DND-41 (cell line): ENCODE results near the gene DAB1.

ENCODE experiments used
- ATAC-seq: fragments of 200-7000 bp; cut with Tn5 transposase; 3 replicates; pipeline ENCODE4 v1.9.1; 2021; ENCODE audit warnings: low read depth; ENCODE audit not compliant: insufficient read depth
- DNase-seq: peaks from one replicate; pipeline ENCODE4 v3.0.0-alpha.2; 2020
- H2AFZ ChIP-seq: 2 replicates; pipeline ENCODE4 v1.6.0; 2012; ENCODE audit warnings: low read depth, low read length
- H3K27ac ChIP-seq: 2 replicates; pipeline ENCODE4 v1.5.1; 2012; ENCODE audit warnings: low read length, inconsistent platforms
- H3K27me3 ChIP-seq: fragments of 200-600 bp; sonication (generic); 2 replicates; pipeline ENCODE4 v1.6.0; 2012; ENCODE audit warnings: low read length, mild to moderate bottlenecking, inconsistent platforms; ENCODE audit not compliant: insufficient read depth, poor library complexity
- H3K36me3 ChIP-seq: 2 replicates; pipeline ENCODE4 v1.5.1; 2012; ENCODE audit warnings: low read length, inconsistent platforms; ENCODE audit not compliant: insufficient read depth
- H3K4me1 ChIP-seq: 2 replicates; pipeline ENCODE4 v1.5.1; 2012; ENCODE audit warnings: mild to moderate bottlenecking, low read length; ENCODE audit not compliant: insufficient read depth
- H3K4me2 ChIP-seq: 2 replicates; pipeline ENCODE4 v1.6.0; 2012; ENCODE audit warnings: mild to moderate bottlenecking, moderate library complexity, low read length, inconsistent platforms; ENCODE audit not compliant: insufficient read depth
- H3K4me3 ChIP-seq, 2 experiments: fragments of 200-600 bp in 1 of 2; shearing (Covaris generic) in 1 of 2; 2 replicates each; pipeline ENCODE4 v1.5.1; 2012 to 2016; ENCODE audit warnings: inconsistent platforms in 2 of 2, low read length in 2 of 2, mild to moderate bottlenecking in 2 of 2, low read depth in 1 of 2, moderate library complexity in 1 of 2
- H3K79me2 ChIP-seq: 2 replicates; pipeline ENCODE4 v1.6.0; 2012; ENCODE audit warnings: low read length, inconsistent platforms; ENCODE audit not compliant: insufficient read depth
- H3K9ac ChIP-seq: 2 replicates; pipeline ENCODE4 v1.6.0; 2012; ENCODE audit warnings: low read depth, mild to moderate bottlenecking, inconsistent platforms, low read length, moderate library complexity
- H3K9me3 ChIP-seq: 2 replicates; pipeline ENCODE4 v1.5.1; 2012; ENCODE audit warnings: low read length, moderate library complexity, mild to moderate bottlenecking, inconsistent platforms; ENCODE audit not compliant: insufficient read depth, severe bottlenecking
- H4K20me1 ChIP-seq: 2 replicates; pipeline ENCODE4 v1.6.0; 2012; ENCODE audit warnings: low read length; ENCODE audit not compliant: insufficient read depth
- EZH2 ChIP-seq: IDR thresholded peaks from 3 replicates; pipeline ENCODE4 v1.6.1; 2012; ENCODE audit warnings: borderline replicate concordance, low read depth, mild to moderate bottlenecking, moderate library complexity, low read length, inconsistent platforms; ENCODE audit not compliant: severe bottlenecking
- TF ChIP-seq, protein P1 (sequence below): IDR thresholded peaks from 2 replicates; pipeline ENCODE4 v1.5.1; 2012; ENCODE audit warnings: borderline replicate concordance, low read length, moderate library complexity, mild to moderate bottlenecking; ENCODE audit not compliant: poor library complexity, severe bottlenecking; ENCODE audit errors: extremely low read depth

DAB1 gene

GRCh38 chr1:57378534-57378933 lies 45.3 kb downstream of the DAB1 start:
- Histone ChIP-seq H3K4me1 (no peaks in the 10 kb centered on the region), H3K4me3 (no peak overlapping the region), H3K79me2 (no peaks in the 10 kb centered on the region), H3K9ac (no peak overlapping the region), H3K4me2 (no peak overlapping the region), H2AFZ (no peak overlapping the region), H3K27ac (no peak overlapping the region), H3K36me3 (no peaks in the 10 kb centered on the region), H3K27me3 (no peaks in the 10 kb centered on the region), H4K20me1 (no peaks in the 10 kb centered on the region), H3K9me3 (no peaks in the 10 kb centered on the region)
- ATAC-seq (no peak), DNase-seq (no peak)
- TF ChIP-seq, protein P1, sequence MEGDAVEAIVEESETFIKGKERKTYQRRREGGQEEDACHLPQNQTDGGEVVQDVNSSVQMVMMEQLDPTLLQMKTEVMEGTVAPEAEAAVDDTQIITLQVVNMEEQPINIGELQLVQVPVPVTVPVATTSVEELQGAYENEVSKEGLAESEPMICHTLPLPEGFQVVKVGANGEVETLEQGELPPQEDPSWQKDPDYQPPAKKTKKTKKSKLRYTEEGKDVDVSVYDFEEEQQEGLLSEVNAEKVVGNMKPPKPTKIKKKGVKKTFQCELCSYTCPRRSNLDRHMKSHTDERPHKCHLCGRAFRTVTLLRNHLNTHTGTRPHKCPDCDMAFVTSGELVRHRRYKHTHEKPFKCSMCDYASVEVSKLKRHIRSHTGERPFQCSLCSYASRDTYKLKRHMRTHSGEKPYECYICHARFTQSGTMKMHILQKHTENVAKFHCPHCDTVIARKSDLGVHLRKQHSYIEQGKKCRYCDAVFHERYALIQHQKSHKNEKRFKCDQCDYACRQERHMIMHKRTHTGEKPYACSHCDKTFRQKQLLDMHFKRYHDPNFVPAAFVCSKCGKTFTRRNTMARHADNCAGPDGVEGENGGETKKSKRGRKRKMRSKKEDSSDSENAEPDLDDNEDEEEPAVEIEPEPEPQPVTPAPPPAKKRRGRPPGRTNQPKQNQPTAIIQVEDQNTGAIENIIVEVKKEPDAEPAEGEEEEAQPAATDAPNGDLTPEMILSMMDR: no peak
- no peak for TF ChIP-seq EZH2

- H3K27ac ChIP-seq: no peak overlapping the region
- DNase-seq (no peak), ATAC-seq (no peak)
- no peak for TF ChIP-seq EZH2
- TF ChIP-seq, protein P1: no peak
- no peaks in the 10 kb centered on the region for H4K20me1 ChIP-seq
- H3K36me3 ChIP-seq: no peaks in the 10 kb centered on the region
- H3K4me1 ChIP-seq: no peaks in the 10 kb centered on the region
- H3K4me2 ChIP-seq: no peak overlapping the region
- no peak overlapping the region for H3K9ac ChIP-seq
- no peak overlapping the region for H3K4me3 ChIP-seq
- H2AFZ ChIP-seq: no peak overlapping the region
- no peaks in the 10 kb centered on the region for H3K79me2 ChIP-seq
- H3K9me3 ChIP-seq: no peaks in the 10 kb centered on the region
- H3K27me3 ChIP-seq: no peaks in the 10 kb centered on the region
Observed at GRCh38 chr1:57377339-57378139, 46.3 kb downstream of the DAB1 start.

DNA sequence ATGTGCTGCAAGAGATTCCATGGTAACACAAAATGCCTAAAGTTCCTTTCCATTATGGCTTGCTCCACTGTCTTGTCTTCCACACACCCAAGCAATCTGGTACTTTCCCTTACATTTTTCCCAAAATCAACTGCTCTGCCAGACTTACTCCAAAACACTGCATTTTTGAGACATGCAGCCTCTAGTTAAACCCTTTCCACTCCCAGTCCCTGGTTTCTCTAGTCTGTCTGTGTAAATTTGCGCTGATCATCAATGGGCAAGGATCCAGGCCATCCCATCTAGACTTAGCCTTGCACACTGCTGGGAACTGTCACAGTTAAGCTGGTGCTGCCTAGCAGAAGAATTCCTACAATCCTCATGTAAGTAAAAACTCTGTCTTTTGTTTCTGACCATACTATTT lies 47.8 kb downstream of the DAB1 start:
- Histone ChIP-seq H3K4me2 (no peak overlapping the region), H2AFZ (no peak overlapping the region), H3K27me3 (no peaks in the 10 kb centered on the region), H3K4me1 (no peaks in the 10 kb centered on the region), H3K27ac (no peak overlapping the region), H4K20me1 (no peaks in the 10 kb centered on the region), H3K4me3 (no peak overlapping the region), H3K9ac (no peak overlapping the region), H3K36me3 (no peaks in the 10 kb centered on the region), H3K79me2 (no peaks in the 10 kb centered on the region), H3K9me3 (no peaks in the 10 kb centered on the region)
- DNase-seq (no peak), ATAC-seq (no peak)
- TF ChIP-seq, protein P1: no peak
- no peak for TF ChIP-seq EZH2
